ENCODE data around the gene WDR72.

DNA sequence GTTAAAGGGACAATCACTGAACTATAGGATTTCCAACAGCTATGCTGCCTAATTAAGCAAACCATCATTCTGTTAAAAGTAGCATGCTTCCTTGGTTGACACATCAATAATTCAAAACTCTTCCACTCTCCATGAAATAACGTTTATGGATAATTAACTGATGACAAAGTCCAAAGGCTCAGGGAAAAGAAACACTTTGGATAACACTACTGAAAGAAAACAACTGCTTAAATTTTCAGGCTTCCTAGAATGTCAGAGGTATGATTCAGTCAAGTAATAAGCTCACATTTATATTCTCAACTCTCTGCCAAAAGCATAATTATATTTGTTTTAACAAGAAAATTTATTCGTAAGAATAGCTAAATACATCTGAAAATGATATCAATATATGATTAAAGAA, 49.6 kb downstream of the WDR72 start:
- TF ChIP-seq, protein P1, sequence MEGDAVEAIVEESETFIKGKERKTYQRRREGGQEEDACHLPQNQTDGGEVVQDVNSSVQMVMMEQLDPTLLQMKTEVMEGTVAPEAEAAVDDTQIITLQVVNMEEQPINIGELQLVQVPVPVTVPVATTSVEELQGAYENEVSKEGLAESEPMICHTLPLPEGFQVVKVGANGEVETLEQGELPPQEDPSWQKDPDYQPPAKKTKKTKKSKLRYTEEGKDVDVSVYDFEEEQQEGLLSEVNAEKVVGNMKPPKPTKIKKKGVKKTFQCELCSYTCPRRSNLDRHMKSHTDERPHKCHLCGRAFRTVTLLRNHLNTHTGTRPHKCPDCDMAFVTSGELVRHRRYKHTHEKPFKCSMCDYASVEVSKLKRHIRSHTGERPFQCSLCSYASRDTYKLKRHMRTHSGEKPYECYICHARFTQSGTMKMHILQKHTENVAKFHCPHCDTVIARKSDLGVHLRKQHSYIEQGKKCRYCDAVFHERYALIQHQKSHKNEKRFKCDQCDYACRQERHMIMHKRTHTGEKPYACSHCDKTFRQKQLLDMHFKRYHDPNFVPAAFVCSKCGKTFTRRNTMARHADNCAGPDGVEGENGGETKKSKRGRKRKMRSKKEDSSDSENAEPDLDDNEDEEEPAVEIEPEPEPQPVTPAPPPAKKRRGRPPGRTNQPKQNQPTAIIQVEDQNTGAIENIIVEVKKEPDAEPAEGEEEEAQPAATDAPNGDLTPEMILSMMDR (IDR thresholded peaks at IDR 0.05), result no peak
- TF ChIP-seq POLR2AphosphoS5 (IDR thresholded peaks at IDR 0.05) (no peak), POLR2A (IDR thresholded peaks at IDR 0.05) (no peak)

Measured in gastroesophageal sphincter (tissue), 3 donors.